Measurements from ENCODE around the gene NPIPA5. TPM values are rescaled to one million over a fixed set of nuclear protein-coding genes. Genes with fewer than 3 reads are reported as not detected.
"Not testable (repeated sequence)": the region's sequence is repeated elsewhere in the genome, so short reads cannot be mapped to it uniquely, and the experiment has no call there.

NPIPA5 gene
- total RNA-seq (10 to 100 TPM; 27.3 to 32.4 TPM), polyA plus RNA-seq (1 to 10 TPM in 1 of 3 donors, under 1 TPM in 1, not detected in 1; 0.29 to 1.9 TPM), total RNA-seq (0 to 4.6 (median 0.79) reads per million in 6 experiments)

GRCh38 chr16:15378194-15378593 is at the start of gene NPIPA5:
TSS of gene NPIPA5 (minus strand) at chr16:15378294. CDS start at chr16:15378294, 0 bp downstream.
- H3K9me3 Mint-ChIP-seq, H3K4me3 Mint-ChIP-seq, ATAC-seq, H3K36me3 Mint-ChIP-seq, POLR2A ChIA-PET, H3K27me3 Mint-ChIP-seq, DNase-seq, H3K4me1 Mint-ChIP-seq, H3K27ac Mint-ChIP-seq: not testable (repeated sequence)

GRCh38 chr16:15427648-15428239 is 49.6 kb upstream of the NPIPA5 start:
- no peaks in the 10 kb centered on the region for H3K36me3 Mint-ChIP-seq
- H3K27ac Mint-ChIP-seq = peak overlapping the region in 5 of 10 donors; percentile 21 to 75 (median 59)
- peaks cover 0 to 3% (median under 1%) of the 10 kb centered on the region in 4 donors for H3K4me1 Mint-ChIP-seq
- ATAC-seq (peak; percentile 42 to 50), DNase-seq (peak; percentile 9 to 78 (median 36))
- no peak overlapping the region for H3K4me3 Mint-ChIP-seq
- H3K9me3 Mint-ChIP-seq = no peaks in the 10 kb centered on the region
- POLR2A ChIA-PET = no interaction called here
- H3K27me3 Mint-ChIP-seq = peaks cover 0 to 12% (median 4%) of the 10 kb centered on the region in 5 donors

- peaks cover 0 to 12% (median 5%) of the 10 kb centered on the region in 5 donors for H3K27me3 Mint-ChIP-seq
- H3K9me3 Mint-ChIP-seq = no peaks in the 10 kb centered on the region
- no peak overlapping the region for H3K4me3 Mint-ChIP-seq
- H3K4me1 Mint-ChIP-seq = peaks cover 0 to 3% (median under 1%) of the 10 kb centered on the region in 4 donors
- ATAC-seq (no peak), DNase-seq (no peak)
- POLR2A ChIA-PET = interaction anchor here (1.1 kb wide), 1 partner anchor 216 kb away, joined by 3 read pairs; the partner anchor contains the start of gene MARF1
- H3K27ac Mint-ChIP-seq = peak overlapping the region in 1 of 10 donors; percentile 56
- no peaks in the 10 kb centered on the region for H3K36me3 Mint-ChIP-seq
Observed at GRCh38 chr16:15426796-15427195, 48.7 kb upstream of the NPIPA5 start.

GRCh38 chr16:15425861-15426260 is 47.8 kb upstream of the NPIPA5 start:
- Mint-ChIP-seq H3K4me3 (no peak overlapping the region), H3K9me3 (no peaks in the 10 kb centered on the region), H3K36me3 (no peaks in the 10 kb centered on the region), H3K27me3 (peaks cover 0 to 17% (median 5%) of the 10 kb centered on the region in 5 donors), H3K27ac (no peak overlapping the region), H3K4me1 (peaks cover 0 to 3% (median under 1%) of the 10 kb centered on the region in 4 donors)
- POLR2A ChIA-PET = interaction anchor here (1.1 kb wide), 1 partner anchor 217 kb away, joined by 3 read pairs; the partner anchor contains the start of gene MARF1
- no peak for ATAC-seq
- DNase-seq = no peak

GRCh38 chr16:15422222-15422621 is 44.1 kb upstream of the NPIPA5 start:
- Mint-ChIP-seq H3K36me3 (no peaks in the 10 kb centered on the region), H3K9me3 (no peaks in the 10 kb centered on the region), H3K4me3 (no peak overlapping the region), H3K27ac (peak overlapping the region in 1 of 10 donors; percentile 66), H3K4me1 (no peaks in the 10 kb centered on the region), H3K27me3 (peaks cover 0 to 17% (median 5%) of the 10 kb centered on the region in 5 donors)
- no peak for ATAC-seq
- POLR2A ChIA-PET = no interaction called here
- no peak for DNase-seq

GRCh38 chr16:15421696-15422095 is 43.6 kb upstream of the NPIPA5 start:
- H3K36me3 Mint-ChIP-seq, H3K27ac Mint-ChIP-seq, DNase-seq, H3K4me1 Mint-ChIP-seq, POLR2A ChIA-PET, ATAC-seq, H3K4me3 Mint-ChIP-seq, H3K9me3 Mint-ChIP-seq: not testable (repeated sequence)
- H3K27me3 Mint-ChIP-seq = peaks cover 0 to 17% (median 5%) of the 10 kb centered on the region in 5 donors

- H3K27me3 Mint-ChIP-seq = peaks cover 0 to 11% (median 1%) of the 10 kb centered on the region in 5 donors
- POLR2A ChIA-PET = no interaction called here
- ATAC-seq (no peak), DNase-seq (no peak)
- no peak overlapping the region for H3K27ac Mint-ChIP-seq
- H3K4me1 Mint-ChIP-seq = no peaks in the 10 kb centered on the region
- no peaks in the 10 kb centered on the region for H3K9me3 Mint-ChIP-seq
- no peak overlapping the region for H3K4me3 Mint-ChIP-seq
- H3K36me3 Mint-ChIP-seq = no peaks in the 10 kb centered on the region
Observed at GRCh38 chr16:15418206-15418605, 40.1 kb upstream of the NPIPA5 start.

GRCh38 chr16:15417197-15417596 is 39.1 kb upstream of the NPIPA5 start:
- Mint-ChIP-seq H3K27ac (no peak overlapping the region), H3K27me3 (peaks cover 0 to 7% (median 0%) of the 10 kb centered on the region in 5 donors), H3K4me1 (no peaks in the 10 kb centered on the region), H3K36me3 (no peaks in the 10 kb centered on the region), H3K9me3 (no peaks in the 10 kb centered on the region), H3K4me3 (no peak overlapping the region)
- DNase-seq = no peak
- no peak for ATAC-seq
- POLR2A ChIA-PET = no interaction called here

GRCh38 chr16:15415511-15415985 is 37.5 kb upstream of the NPIPA5 start:
- H3K9me3 Mint-ChIP-seq = no peaks in the 10 kb centered on the region
- no peak overlapping the region for H3K4me3 Mint-ChIP-seq
- H3K27me3 Mint-ChIP-seq = peaks cover 0 to 7% (median 0%) of the 10 kb centered on the region in 5 donors
- POLR2A ChIA-PET = no interaction called here
- ATAC-seq (no peak), DNase-seq (no peak)
- no peaks in the 10 kb centered on the region for H3K4me1 Mint-ChIP-seq
- H3K27ac Mint-ChIP-seq = no peak overlapping the region
- H3K36me3 Mint-ChIP-seq = no peaks in the 10 kb centered on the region

- H3K36me3 Mint-ChIP-seq, ATAC-seq, H3K4me3 Mint-ChIP-seq, H3K4me1 Mint-ChIP-seq, H3K27me3 Mint-ChIP-seq, H3K27ac Mint-ChIP-seq, POLR2A ChIA-PET, DNase-seq, H3K9me3 Mint-ChIP-seq: not testable (repeated sequence)
Observed at GRCh38 chr16:15409476-15409875, 31.4 kb upstream of the NPIPA5 start.

GRCh38 chr16:15407756-15408155 is 29.7 kb upstream of the NPIPA5 start:
- ATAC-seq, H3K4me1 Mint-ChIP-seq, DNase-seq, H3K9me3 Mint-ChIP-seq, H3K27ac Mint-ChIP-seq, H3K27me3 Mint-ChIP-seq, H3K4me3 Mint-ChIP-seq, H3K36me3 Mint-ChIP-seq: not testable (repeated sequence)
- POLR2A ChIA-PET = interaction anchor here (0.6 kb wide), 1 partner anchor 133 kb away, joined by 4 read pairs; no protein-coding TSS in a partner anchor

GRCh38 chr16:15404792-15405191 is 26.7 kb upstream of the NPIPA5 start:
- POLR2A ChIA-PET = no interaction called here
- Mint-ChIP-seq H3K4me1 (no peaks in the 10 kb centered on the region), H3K4me3 (no peak overlapping the region), H3K9me3 (no peaks in the 10 kb centered on the region), H3K27ac (no peak overlapping the region), H3K36me3 (no peaks in the 10 kb centered on the region), H3K27me3 (peaks cover 0 to 4% (median 0%) of the 10 kb centered on the region in 5 donors)
- DNase-seq (no peak), ATAC-seq (no peak)

- H3K27ac Mint-ChIP-seq, POLR2A ChIA-PET, H3K36me3 Mint-ChIP-seq, DNase-seq, H3K9me3 Mint-ChIP-seq, H3K27me3 Mint-ChIP-seq, ATAC-seq, H3K4me1 Mint-ChIP-seq, H3K4me3 Mint-ChIP-seq: not testable (repeated sequence)
Observed at GRCh38 chr16:15404091-15404490, 26.0 kb upstream of the NPIPA5 start.

Data from naive thymus-derived CD8-positive, alpha-beta T cell (primary cell).